HuH-7 (cell line): ENCODE data around the gene HS3ST2.

Source experiments
- DNase-seq: peaks from one replicate; pipeline ENCODE4 v3.0.0; 2011; ENCODE audit warnings: low spot score

The HS3ST2 gene

GRCh38 chr16:22813948-22814710 is at the start of gene HS3ST2:
TSS of gene HS3ST2 (plus strand) at chr16:22814162. CDS start at chr16:22814611, 449 bp downstream.
- DNase-seq: no peak

DNA sequence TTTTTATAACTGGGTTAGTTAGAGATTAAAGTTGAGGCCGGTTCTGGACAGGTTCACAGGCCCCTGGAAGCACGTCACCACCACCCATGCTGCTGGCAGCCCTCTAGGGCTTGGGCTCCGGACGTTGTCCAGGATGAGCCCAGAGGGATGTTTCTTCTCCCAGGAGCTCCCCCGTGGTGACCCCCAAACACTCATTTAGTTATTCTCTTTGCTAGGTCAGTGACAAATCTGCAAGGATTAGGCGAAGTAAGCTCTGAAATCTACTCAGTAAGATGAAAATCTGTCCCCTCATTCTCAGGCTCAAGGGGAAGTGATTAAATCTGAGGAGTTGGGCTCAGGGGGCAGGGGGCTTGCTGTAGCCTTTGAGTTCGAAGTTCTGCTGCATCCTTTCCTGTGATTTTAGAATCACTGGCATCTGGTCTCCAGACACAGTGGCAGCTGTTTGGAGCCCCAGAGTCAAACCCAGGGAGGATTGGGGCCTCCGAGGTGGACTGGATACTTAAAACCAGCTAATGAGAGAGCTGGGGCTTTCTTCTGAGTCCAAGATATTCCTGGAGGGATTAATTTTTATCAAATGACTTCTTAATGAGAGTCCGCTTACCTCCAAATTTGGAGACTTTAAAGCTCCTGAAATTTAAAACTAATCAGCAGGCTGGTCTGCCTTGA is 49.2 kb upstream of the HS3ST2 start:
- DNase-seq: no peak

DNA sequence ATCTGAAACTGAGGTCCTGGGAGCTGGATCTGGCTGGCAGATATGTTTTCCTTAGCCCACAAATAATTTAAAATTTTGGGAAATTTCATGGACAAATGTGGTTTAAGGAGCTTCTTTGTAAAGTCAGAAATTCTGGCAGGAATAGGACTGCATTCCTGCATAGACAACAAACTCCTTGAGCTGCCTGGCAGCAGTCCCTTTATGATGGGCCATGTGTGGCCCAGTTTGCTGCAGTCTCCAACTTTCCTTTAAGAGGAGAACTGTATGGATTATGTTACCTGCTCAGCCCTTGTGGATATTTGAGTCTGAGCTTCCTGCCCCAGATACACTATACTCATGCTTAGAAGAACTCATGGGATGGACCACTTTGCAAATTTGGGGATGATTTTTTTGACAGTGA is 48.5 kb upstream of the HS3ST2 start:
- no peak for DNase-seq

GRCh38 chr16:22770866-22771265 is 43.1 kb upstream of the HS3ST2 start:
- DNase-seq: no peak

DNA sequence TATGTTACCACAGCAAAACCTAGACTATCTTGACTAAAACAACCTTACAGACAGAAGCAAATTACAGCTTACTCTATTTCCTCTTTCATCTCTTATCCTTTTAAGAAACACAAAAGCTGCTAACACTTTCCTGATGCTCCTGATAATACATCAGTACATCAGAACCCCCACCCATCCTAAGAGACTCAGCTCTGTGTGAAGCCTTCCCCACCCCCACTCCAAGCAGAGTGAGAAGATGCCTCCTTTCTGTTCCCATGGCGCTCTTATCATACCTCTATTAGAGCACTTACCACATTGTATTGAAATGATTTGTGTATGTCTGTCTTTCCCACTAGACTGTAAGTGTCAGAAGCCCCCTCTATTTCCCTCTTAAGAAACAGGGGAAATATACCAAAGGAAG is 42.4 kb upstream of the HS3ST2 start:
- no peak for DNase-seq

GRCh38 chr16:22775220-22775922 is 38.6 kb upstream of the HS3ST2 start:
- DNase-seq: no peak

GRCh38 chr16:22781480-22781879 is 32.5 kb upstream of the HS3ST2 start:
- DNase-seq: no peak

DNA sequence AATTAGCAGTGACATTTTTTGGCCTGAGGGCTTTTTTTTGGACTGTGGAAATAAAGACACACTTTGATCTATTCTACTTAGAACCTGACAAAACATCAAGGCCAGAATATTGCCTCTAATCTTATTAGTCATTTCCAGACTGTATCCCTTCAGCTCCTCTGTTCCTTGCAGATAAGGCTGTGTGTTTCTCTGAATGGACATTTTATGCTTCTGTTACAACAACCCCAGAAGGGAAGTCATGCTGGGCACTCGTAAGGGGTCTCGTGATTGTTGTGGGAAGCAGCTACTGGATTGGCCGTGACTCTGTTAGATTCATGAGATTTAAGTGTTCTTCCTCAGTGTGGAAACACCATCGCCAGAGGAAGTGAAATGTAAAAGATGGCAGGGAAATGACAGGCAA is 31.6 kb upstream of the HS3ST2 start:
- no peak for DNase-seq

DNA sequence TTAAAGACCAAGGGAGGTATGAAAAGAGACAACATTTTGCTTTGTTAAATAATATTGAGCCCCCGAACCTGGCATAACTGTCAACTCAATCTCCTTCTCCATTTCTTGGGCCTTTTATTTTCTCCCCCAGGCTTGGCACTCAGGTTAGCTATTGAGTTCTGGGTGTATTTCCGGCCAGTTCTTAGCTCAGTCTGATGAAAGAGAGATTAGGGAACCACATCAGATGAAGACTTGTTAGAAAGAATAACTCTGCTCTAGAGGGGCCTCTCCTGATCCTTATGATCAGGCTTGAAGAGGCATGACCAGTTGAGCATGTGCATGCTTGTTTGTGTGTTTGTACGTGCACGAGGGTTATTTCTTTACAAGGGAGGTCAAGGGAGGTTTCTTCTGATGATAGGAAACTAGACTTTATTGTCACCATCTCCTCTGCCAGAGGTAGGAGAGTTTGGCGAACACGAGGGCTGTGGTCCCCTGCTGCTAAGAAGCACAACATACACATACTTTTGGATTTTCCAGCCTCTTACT is 29.2 kb upstream of the HS3ST2 start:
- no peak for DNase-seq

- no peak for DNase-seq
Observed at GRCh38 chr16:22785552-22785951, 28.4 kb upstream of the HS3ST2 start.

GRCh38 chr16:22786284-22786683 is 27.7 kb upstream of the HS3ST2 start:
- DNase-seq: no peak

DNA sequence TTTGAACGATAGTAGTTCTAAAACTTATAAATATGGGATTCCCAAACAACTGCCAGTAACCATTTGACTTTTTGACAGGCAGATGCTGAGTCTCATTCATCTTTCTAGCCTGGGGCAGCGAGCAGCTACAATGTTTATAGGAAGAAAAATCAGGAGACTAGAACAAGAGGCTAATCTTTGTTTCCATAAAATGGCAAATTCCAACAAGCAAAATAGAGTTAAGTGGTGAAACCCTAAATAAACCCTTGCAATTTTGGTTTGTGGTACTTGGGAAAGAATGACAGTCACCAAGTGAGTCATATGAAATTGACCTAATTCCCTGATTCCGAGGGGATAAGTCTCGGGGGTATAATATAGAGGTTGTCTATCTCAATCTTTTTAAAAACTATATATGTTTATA is 27.3 kb upstream of the HS3ST2 start:
- DNase-seq: no peak

DNA sequence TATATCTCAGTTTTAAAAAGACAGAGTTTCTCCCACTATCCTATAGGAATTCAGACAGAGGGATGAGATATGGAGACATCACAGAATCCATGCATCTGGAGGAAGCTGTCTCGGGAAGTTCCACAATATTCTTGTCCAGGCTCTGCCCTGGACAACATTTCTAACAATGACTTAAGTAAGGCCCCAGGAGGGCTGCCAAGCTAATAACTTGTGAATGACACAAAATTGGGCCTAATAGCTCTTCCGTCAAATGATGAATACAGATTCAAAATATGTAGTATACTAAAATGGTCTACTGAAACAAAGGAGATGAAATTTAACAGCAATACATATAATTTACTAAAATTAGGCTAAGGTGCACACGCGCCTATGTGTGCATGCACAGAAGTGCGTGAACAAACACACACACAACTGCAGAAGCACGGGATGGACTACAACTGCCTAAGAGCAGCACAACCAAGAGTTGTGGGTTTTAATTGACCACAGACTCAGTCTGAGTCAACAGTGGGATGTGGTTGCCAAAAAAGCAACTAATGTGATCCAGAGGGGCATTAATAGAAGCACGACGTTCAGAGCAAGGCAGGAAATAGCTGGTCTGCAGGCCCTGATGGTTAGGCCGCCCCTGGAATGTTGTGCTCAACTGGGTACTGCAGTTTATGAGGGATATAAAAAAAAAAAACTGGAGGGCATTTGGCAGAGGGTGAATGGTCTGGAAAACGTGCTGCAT is 26.3 kb upstream of the HS3ST2 start:
- DNase-seq: no peak

DNA sequence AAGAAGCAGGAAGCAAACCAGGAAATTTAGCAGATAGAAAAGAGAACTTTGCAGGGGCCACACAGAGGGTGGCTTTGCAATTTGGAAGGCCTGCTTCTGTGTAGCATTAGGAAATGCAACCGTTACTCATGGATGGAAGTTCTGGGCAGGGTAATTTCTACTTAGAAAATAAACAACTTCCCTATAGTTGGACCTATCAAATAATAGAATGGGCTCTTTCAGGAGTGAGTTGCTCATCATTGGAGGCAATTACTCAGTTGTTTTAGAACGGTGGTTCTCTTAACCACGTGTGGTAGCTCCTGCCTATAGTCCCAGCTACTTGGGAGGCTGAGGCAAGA is 25.8 kb upstream of the HS3ST2 start:
- DNase-seq: no peak

- no peak for DNase-seq
Observed at GRCh38 chr16:22789281-22789945, 24.5 kb upstream of the HS3ST2 start.

GRCh38 chr16:22797551-22797950 is 16.4 kb upstream of the HS3ST2 start:
- DNase-seq: no peak

GRCh38 chr16:22799113-22799512 is 14.8 kb upstream of the HS3ST2 start:
- no peak for DNase-seq

GRCh38 chr16:22804893-22805292 is 9.1 kb upstream of the HS3ST2 start:
- DNase-seq: no peak

DNA sequence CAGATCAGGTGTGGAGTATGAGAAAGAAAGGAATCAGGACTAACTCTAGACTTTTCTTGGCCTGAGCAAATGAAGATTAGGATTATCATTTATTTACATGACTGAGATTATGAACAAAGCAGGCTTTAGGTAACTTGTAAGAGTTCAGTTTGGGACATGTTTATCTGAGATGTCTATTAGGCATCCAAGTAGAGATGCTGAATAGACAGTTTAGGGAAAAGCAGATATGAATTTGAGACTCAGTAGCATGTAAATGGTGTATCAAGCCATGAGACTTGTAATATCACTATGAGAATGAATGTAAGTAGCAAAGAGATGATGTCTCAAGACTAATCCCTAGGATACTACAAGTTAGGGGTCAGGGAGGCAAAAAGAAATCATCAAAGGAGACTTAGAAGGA is 8.6 kb upstream of the HS3ST2 start:
- DNase-seq: no peak

DNA sequence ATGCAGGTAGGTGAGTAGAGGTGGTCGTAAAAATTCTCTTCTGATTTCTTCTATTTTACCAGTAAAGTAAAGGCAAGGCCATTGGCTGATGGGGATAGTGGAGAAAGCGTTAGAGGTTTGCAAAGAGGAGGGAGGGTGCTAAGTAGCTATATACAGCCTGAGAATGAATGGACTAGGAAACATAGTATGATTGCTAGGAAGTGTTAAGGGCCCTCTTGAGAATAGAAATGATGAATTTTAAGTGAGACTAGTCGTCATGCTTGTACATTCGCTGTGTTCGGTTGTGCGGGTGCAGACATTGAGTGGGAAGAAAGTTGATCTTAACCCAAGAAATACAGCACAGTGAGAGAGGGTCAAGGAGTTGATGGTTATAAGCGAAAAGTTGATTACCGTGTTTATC is 7.2 kb upstream of the HS3ST2 start:
- no peak for DNase-seq

GRCh38 chr16:22810226-22810625 is 3.7 kb upstream of the HS3ST2 start:
- DNase-seq: no peak
